Activated CD4-positive, alpha-beta T cell treated with anti-CD3 and anti-CD28 coated beads, Interleukin-2, amount 50 U/mL, for 16 hours (primary cell): ENCODE measurements around the gene CLDN12.
A peak's percentile ranks its signal among the peaks of the same experiment; 100 is the strongest.
"Not testable (repeated sequence)": the region's sequence is repeated elsewhere in the genome, so short reads cannot be mapped to it uniquely, and the experiment has no call there.

ENCODE experiments used
- DNase-seq: peaks from one replicate; pipeline ENCODE4 v3.0.0-alpha.2; 2020

Gene CLDN12

DNA sequence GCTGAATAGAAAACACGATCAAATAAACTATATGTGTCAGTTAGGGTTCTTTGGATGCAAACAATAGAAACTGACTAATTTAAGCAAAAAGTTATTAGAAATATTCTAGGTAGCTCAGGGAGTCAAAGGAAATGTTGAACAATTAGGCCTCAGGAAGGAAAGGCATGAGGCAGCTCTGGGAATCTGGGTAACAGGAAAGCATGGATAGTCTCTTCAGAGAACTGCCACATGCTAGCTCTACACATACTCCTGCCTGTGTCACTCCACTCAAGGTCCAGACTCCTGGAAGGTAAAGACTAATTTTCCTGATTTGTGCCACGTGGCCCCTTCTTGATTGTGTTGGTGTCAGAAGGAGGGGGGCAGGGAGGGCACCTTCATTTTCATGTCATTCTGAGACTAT, 42.4 kb downstream of the CLDN12 start:
- no peak for DNase-seq

DNA sequence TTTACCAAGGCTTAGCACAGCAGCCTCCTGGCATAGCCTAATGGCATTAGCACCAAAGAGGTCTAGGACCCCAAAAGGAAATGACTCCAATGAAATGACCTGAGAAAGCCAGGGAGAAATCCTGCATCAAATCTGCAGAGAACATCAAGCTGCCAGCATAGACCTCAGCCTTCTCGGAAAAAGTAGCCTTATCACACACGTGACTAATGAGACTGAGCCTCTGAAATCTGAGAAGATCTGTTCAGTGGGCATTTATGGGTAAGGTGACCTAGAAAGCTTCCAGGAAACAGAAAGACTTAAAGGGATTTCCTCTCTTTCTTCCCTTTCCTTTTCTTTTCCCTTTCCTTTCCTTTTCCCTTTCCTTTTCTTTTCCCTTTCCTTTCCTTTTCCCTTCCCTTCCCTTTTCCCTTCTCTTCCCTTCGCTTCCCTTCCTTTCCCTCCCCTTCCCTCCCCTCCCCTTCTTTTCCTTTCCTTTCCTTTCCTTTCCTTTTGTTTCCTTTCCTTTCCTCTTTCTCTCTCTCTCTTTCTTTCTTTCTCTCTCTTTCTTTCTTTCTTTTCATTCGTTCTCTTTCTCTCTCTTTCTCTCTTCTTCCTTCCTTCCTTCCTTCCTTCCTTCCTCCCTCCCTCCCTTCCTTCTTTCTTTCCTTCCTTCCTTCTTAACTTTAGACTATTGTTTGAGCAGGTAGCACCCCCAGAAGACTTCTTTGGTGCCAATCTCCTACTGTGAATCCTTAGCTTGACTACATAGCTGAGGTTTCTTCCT, 43.1 kb downstream of the CLDN12 start:
- no peak for DNase-seq

DNA sequence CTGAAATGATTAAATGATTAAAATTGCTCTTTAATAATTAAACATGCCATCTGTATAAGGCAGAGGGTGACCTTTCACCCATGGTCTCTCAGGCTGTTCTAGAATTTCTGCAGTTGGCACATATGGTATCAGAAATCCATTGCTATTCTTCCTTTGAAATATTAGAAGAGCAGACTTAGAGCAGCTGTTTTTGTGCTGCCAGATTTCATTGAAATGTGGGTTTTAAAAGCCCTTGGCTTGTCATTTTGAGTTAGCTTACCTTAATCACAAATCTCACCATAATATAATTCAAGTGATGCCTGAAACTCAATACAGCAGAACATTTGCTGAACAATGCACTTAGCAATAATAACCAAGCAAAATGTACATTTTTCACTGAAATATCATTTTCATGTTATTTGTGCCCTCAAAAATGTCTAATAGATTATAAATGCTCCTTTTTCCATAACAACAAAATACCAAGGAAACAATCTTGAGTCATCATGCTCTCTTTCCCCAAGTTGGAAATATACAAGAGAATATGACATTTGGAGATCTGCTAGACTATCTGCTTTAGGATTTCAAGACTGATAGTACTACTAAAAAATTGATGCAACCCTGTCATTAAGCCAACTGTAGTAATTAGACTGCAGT, 50.1 kb downstream of the CLDN12 start:
- no peak for DNase-seq

DNA sequence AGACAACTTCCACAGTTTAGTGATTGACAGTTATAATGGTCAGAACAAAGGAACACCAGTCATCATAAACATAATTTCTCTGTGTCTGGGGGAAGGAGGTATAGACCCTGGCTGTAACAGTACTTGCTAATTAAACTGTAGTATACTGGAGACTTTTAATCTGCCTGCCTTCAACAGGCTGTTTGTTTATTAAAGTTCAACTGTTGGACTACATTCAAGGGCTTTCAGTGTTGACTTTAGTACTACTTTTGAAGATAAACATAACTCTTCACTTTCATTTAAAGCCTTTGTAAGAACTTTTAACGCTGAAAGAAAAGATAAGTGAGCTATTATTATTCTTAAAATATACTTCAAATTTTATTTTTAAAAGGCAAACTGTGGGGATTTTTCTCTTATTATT, 50.7 kb downstream of the CLDN12 start:
- DNase-seq, result no peak

DNA sequence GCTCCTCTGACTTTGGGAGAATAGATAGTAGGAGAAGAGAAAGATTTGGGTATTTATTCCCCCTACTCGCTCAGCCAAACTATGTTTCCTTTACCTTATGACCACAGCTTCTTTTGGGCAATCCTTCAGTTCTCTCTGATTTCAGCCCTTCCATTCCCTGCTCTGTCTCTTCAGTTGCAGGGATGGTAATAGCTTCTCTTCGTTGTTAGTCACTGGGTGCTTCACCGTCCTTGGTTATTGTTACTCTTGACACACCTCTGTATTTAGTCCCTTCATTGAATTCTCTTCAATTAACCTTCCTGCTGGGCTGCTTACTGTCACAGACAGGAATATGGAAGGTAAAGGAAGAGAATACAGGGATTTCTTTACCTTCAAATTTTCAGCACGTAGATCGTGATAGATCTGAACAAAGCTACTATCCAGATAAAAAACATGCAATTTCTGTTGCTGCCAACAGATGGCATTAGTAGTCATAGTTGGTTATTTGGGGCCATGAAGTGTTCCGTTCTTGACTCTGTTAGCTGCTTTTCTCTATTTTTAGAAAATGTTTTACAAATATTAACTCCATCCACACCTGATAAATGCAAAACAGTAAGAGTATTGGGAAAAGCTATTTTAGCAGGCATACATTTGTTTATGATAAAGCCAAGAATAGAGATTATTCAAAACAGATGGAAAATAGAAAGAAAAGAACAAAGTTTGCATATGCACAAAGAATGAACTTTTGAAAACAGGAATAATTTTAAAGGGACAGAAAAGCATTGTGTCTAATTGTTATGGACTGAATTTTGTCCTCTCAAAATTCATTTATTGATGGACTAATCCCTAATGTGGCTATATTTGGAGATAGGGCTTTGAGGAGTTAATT, 52.1 kb downstream of the CLDN12 start:
- peak; percentile 39 for DNase-seq

DNA sequence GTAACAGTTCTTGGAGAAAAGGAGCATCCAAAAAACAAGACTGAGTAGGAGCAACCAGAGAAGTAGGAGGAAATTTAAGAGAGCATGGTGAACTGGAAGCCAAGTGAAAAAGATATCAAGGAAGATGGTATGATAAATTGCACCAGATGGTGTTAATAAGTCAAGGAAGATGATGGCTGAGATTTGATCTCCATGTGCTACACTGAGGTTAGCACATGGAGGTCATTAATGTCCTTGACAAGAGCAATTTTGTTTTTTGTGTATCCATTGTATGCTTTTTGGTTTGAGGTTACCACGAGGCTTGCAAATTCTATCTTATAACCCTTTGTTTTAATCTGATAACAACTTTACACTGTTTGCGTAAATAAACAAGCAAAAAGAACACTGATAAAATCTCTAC, 54.8 kb downstream of the CLDN12 start:
- DNase-seq, result no peak

DNA sequence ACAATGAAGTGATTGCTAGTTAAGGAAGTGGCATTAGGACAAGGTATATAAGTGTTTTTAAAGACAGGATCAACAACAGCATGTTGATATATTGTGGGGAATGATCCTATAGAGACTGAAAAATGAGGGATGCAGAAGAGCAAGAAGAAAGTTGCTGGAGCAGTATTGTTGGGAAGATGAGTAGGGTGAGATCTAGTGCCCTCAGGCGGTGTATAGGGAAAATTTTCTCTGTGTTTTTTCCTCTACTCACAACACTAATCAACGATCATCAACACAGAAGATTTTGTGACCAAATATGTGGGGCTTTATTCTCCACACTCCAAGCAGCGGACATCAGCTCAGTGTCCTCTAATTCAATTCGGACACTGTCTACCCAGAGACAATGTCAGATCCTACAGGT, 56.6 kb downstream of the CLDN12 start:
- DNase-seq, result no peak

DNA sequence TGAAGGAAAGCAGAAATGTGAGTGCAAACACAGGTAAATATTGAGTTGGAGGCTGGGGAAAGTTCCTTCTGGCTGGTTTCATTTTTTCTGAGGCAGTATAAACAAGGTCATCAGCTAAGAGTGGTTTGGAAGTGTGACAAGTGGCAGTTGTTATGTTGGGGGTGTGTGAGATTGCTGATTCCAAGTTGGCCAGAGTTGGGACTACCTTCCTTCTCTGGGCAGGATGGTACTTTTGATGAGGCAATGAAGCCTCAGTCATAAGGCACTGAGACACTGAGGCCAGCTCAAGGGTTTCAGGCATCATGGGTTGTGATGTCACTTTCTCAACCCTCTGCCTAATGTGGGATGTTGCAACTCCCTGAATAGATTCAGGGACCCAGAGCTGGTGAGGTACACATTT, 58.0 kb downstream of the CLDN12 start:
- no peak for DNase-seq

DNA sequence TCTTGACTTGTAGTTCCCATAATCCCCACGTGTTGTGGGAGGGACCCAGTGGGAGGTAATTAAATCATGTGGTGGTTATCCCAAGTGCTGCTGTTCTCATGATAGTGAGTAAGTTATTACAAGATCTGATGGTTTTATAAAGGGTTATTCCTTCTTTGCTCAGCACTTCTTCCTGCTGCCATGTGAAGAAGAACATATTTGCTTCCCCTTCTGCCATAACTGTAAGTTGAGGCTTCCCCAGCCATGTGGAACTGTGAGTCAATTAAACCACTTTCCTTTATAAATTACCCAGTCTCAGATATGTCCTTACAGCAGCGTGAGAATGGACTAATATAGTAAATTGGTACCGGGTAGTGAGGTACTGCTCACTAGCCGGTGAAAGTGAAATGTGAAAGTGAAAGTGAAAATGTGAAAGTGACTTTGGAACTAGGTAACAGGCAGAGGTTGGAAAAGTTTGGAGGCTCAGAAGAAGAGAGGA, 59.9 kb downstream of the CLDN12 start:
- DNase-seq, result not testable (repeated sequence)
